Measurements from ENCODE around the gene PITPNB. TPM values are rescaled to one million over a fixed set of nuclear protein-coding genes. Genes with fewer than 3 reads are reported as not detected.

The PITPNB gene
- total and polyA plus RNA-seq, 2 of the 13 experiments (the other 11 are each of a cell fraction or from before 2014, with no cell fraction given), result 17.0 to 30.1 TPM

DNA sequence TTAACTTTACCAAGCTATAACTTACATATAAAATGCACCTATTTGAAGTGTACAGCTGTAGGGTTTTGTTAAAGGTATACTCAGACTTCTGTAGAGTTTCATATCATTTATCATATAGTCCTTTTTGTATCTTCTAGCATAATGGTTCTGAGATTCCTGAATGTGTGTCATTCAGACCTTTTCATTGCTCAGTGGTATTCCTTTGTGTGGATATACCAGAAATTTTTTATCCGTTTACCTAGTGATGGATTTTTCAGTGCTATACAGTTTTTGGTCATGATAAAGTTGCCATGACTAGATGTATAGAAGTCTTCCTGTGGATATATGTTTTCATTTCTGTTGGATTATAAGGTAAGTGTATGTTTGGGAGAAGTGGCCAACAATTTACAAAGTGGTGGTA lies 6.3 kb upstream of the PITPNB start:
- no peak overlapping the region for H3K9ac ChIP-seq (ENCODE audit: insufficient read depth, low read depth, low read length)
- in situ Hi-C loops (cut with HindIII; ENCODE audit: extremely low pct_ligation_motif_present, low pct_unique_long_range_greater_than_20kb), result no loop called here
- no peak overlapping the region for H2AFZ ChIP-seq (ENCODE audit: low read length)
- ChIA-PET POLR2A (no interaction called here), CTCF (ENCODE audit: low intra/inter-chr PET ratio, low total read pairs) (no interaction called here)
- TF ChIP-seq ZNF781 (CRISPR knock-in tag; IDR thresholded peaks at IDR 0.05; ENCODE audit: borderline replicate concordance, not compliant biosample characterization) (no peak), ZNF30 (CRISPR knock-in tag; IDR thresholded peaks at IDR 0.05) (no peak), TRIM24 (CRISPR knock-in tag; IDR thresholded peaks at IDR 0.05) (no peak)
- TF ChIP-seq, protein P1, sequence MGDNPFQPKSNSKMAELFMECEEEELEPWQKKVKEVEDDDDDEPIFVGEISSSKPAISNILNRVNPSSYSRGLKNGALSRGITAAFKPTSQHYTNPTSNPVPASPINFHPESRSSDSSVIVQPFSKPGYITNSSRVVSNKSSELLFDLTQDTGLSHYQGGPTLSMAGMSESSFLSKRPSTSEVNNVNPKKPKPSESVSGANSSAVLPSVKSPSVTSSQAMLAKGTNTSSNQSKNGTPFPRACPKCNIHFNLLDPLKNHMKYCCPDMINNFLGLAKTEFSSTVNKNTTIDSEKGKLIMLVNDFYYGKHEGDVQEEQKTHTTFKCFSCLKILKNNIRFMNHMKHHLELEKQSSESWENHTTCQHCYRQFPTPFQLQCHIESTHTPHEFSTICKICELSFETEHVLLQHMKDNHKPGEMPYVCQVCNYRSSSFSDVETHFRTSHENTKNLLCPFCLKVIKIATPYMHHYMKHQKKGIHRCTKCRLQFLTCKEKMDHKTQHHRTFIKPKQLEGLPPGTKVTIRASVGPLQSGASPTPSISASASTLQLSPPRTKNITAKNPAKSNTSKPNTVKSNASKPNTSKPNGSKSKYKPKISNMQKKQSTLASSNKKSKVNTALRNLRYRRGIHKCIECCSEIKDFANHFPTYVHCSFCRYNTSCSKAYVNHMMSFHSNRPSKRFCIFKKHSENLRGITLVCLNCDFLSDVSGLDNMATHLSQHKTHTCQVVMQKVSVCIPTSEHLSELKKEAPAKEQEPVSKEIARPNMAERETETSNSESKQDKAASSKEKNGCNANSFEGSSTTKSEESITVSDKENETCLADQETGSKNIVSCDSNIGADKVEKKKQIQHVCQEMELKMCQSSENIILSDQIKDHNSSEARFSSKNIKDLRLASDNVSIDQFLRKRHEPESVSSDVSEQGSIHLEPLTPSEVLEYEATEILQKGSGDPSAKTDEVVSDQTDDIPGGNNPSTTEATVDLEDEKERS (CRISPR knock-in tag; IDR thresholded peaks at IDR 0.05), result no peak
- H3K27me3 ChIP-seq (ENCODE audit: control insufficient read depth in 1 of 2, insufficient read depth in 2 of 2, low read length in 2 of 2), result no peaks in the 10 kb centered on the region
- no peak for DNase-seq (ENCODE audit: low spot score)
- H4K20me1 ChIP-seq (ENCODE audit: insufficient read depth, low read length), result no peaks in the 10 kb centered on the region
- H3K4me2 ChIP-seq (ENCODE audit: low read depth, low read length), result no peak overlapping the region
- intact Hi-C loops (cut with micrococcal nuclease; ENCODE audit: unreplicated experiment), result no loop called here
- peaks cover 2 to 3% of the 10 kb centered on the region in 2 experiments; a peak in 2 of 5 replicates for H3K36me3 ChIP-seq (replicated peaks in 1 of 2; ENCODE audit: control insufficient read depth in 1 of 2, insufficient read depth in 2 of 2, low read length in 2 of 2)
- H3K4me1 ChIP-seq (ENCODE audit: insufficient read depth, low read length), result peaks cover 15% of the 10 kb centered on the region
- BruUV-seq (replicated peaks), result no TSS peak
- no peak for ATAC-seq
- H3K27ac ChIP-seq (ENCODE audit: extremely low read length, insufficient read depth, low read length), result no peak overlapping the region
- no peaks in the 10 kb centered on the region for H3K9me3 ChIP-seq (ENCODE audit: low read length)
- H3K79me2 ChIP-seq (ENCODE audit: insufficient read depth, low read length), result peaks cover 36% of the 10 kb centered on the region
- WGBS (ENCODE audit: low lambda C conversion rate), result 100% methylated on average over 1 of the region's 1 CpG
- H3K4me3 ChIP-seq (replicated peaks in 1 of 3; ENCODE audit: insufficient read depth in 1 of 3, low read depth in 2 of 3, low read length in 3 of 3), result no peak overlapping the region
- no peak for FAIRE-seq
